8988T (cell line): ENCODE results near the gene EXD3.

Source experiments
- DNase-seq: peaks from one replicate; pipeline ENCODE4 v3.0.0; 2011

The EXD3 gene

GRCh38 chr9:137280474-137281344 lies 142.3 kb downstream of the EXD3 start:
- no peak for DNase-seq

DNA sequence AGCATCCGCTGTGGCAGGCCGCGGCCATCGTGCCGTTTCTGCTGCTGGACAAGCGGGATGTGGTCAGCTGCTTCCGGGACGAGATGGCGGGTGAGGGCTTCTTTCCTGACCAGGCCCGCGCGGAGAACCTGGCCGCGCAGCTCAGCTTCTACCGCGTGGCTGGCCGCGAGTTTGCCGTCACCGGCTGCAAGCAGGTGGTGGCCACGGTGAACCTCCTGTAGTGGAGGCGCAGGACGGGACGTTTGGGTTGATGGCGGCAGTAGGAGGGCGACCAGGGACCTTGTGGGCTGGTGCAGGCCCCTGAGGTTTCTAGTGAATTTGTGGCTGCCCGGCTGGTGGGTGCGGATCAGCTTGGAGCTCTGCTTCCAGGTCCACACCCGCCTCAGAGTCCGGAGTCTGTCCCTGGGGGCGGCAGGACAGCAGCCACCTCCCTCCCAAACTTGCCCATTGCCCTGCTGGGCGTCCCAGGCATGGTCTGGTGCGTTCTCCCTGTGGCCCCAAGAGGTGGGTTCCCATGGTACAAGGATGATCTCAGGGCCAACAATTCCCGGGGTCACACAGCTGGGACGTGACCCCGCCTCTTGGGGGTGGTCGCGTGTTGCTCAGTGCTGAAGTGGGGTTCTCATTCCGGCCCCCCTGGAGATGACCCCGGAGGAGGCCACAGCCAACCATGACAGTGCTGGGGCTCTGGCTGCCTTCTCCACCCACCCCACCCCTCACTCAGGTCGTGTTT lies 143.1 kb downstream of the EXD3 start:
- no peak for DNase-seq

DNA sequence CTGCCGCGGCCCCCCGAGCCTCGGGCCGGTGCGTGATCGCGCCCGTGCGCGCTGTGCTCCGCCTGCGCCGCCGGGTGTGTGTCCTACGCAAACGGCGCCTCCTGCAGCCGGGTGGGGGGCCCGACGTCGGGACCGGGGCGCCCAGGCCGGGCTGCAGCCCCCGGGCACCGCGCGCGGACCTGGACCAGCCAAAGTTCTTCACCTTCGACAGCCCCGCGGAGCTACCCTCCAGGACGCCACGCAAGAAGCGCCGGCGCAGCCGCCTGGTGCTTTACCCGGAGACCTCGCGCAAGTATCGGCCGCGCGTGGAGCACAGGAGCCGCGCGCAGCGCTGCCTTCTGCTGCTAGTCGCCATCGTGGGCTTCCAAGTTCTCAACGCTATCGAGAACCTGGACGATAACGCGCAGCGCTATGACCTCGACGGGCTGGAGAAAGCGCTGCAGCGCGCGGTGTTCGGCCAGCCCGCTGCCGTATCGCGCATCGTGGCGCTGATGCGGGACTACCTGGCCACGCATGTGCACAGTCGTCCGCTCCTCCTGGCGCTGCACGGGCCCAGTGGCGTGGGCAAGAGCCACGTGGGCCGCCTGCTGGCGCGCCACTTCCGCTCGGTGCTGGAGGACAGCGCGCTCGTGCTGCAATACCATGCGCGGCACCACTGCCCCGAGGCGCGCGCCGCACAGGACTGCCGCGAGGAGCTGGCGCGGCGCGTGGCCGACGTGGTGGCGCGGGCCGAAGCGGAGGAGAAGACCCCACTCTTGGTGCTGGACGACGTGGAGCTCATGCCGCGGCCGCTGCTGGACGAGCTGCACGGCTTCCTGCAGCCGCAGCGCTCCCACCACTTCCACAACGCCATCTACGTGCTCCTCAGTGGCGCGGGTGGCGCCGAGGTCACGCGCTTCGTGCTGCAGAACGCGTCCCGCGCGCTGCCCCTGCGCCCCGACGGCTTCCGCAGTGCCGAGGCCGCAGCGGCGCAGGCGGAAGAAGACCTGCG lies 143.9 kb downstream of the EXD3 start:
- DNase-seq = no peak

- DNase-seq = no peak
These were observed 144.8 kb downstream of the EXD3 start for GRCh38 chr9:137278061-137278701.

DNA sequence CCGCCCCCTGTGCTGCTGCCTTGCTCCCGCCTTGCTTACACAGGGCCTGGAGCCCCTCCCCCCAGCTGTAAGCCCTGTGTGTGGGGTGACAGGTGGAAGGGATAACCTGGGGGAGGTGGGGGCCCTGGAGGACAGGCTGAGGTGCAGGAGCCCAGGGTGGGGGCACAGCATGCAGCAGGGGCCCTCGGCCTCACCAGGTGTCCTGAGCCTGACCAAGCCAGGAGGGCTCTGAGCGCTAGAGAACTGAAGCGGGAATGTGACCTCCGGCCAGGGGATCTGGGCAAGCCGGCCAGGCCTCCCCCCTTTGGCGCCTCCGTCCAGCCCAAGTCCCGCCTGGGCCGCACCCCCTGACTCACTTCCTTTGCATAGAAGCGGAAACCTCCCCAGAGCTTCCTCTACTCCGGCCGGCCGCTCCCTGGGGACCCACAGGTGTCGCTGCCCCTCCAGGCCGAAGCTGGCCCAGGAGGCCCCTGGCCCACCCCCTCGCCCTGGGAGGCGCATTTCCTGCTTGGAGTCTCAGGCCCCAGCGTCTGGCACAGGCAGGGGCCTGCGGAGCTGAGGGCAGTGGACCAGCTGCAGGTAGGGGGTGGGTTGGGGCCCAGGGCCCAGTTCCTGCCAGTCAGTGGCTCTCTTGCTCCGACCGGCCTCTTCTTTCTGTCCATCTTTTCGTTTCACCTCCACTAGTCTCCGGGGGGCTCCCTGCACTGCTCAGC lies 145.5 kb downstream of the EXD3 start, which contains the start of gene TOR4A:
Gene TOR4A, plus strand, starts transcription at position 398 of the 713 bp plus-strand sequence. CDS start 964 bp downstream, outside the sequence.
- DNase-seq = peak; percentile 97

- no peak for DNase-seq
These were observed 146.3 kb downstream of the EXD3 start for GRCh38 chr9:137276473-137277328.

DNA sequence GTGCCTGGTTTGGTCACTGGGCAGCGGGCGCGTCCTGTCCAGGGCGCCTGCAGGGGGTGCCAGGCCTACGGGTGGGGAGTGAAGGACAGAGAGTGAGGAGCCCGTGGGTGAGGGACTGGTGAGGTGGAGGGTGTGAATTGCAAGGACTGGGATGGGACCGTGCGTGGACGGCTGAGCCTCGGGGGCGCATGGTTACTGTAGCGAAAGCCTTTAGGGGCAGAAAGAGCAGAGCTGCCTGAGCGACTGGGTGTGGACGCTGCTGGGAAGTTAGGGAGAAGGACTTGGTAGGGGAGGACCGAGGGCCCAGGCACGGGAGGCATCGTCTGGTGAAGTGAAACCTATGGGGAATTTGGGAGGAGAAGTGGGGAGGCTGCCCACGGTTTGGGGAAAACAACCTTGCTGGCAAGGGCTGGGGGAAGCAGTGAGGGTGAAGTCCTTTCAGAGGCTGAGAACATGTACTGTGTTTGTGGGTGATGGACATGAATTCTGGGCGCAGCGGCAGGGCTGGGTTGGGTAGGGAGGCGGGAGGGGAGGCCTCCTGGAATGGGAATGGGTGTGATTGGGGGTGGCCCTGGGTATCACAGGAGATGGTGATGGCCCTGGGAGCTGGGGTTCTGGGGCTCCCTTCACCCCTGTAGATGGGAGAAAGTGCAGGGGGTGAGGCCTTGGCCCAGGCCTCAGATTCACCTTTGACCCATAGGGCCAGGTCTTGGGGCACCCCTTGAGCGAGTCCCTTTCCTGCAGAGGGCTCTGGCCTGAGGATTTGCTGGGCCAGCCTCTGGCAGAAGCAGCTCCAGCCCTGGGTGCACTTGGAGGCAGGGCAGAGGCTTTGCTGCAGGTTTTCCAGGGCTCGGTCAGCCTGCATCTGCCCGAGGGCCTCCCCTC lies 147.1 kb downstream of the EXD3 start:
- no peak for DNase-seq

DNA sequence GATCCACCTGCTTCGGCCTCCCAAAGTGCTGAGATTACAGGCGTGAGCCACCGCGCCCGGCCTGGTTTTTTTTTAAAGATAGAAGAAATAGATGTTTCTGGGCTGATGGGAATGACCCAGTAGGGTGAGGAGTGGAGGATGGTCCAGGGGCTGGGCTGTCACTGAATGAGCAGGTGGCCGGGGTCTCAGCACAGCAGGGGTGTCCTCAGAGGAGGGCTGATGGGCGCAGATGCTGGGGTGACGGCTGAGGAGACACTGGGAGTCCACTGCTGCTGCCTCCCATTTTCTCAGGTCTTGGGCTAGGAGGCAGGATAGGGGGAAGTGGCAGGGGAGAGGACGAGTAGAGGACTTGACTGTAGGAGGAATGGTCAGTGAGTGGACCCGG lies 147.8 kb downstream of the EXD3 start:
- DNase-seq = no peak

DNA sequence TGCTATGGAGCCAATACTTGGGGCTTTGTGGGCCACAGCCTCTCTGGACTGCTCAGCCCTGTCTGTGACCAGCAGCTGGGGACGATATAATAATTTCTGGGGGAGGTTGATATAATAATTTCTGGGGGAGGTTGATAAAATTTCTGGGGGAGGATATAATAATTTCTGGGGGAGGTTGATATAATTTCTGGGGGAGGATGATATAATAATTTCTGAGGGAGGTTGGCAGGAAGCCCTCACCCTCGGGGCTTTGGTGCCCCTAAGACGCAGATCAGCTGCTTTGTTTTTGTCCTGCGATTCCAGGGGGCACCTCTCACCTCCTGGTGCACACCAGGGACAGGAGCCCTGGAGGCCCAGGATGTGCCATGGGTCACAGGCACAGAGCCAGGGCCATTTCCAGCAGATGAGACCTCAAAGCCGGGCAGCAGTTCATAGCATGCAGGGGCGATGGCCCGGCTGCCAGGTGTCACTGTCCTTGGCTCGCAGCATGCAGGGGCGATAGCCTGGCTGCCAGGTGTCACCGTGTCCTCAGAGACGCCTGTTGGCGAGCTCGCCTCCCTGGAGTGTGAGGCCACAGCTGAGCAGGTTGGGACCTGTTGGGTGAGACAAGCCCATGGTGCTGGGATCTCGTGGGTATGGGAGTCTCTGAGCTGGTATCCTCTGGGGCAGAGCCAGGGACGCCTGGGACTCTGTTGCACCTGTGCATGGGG lies 149.2 kb downstream of the EXD3 start:
- no peak for DNase-seq

- no peak for DNase-seq
These were observed 149.9 kb downstream of the EXD3 start for GRCh38 chr9:137273095-137273490.

DNA sequence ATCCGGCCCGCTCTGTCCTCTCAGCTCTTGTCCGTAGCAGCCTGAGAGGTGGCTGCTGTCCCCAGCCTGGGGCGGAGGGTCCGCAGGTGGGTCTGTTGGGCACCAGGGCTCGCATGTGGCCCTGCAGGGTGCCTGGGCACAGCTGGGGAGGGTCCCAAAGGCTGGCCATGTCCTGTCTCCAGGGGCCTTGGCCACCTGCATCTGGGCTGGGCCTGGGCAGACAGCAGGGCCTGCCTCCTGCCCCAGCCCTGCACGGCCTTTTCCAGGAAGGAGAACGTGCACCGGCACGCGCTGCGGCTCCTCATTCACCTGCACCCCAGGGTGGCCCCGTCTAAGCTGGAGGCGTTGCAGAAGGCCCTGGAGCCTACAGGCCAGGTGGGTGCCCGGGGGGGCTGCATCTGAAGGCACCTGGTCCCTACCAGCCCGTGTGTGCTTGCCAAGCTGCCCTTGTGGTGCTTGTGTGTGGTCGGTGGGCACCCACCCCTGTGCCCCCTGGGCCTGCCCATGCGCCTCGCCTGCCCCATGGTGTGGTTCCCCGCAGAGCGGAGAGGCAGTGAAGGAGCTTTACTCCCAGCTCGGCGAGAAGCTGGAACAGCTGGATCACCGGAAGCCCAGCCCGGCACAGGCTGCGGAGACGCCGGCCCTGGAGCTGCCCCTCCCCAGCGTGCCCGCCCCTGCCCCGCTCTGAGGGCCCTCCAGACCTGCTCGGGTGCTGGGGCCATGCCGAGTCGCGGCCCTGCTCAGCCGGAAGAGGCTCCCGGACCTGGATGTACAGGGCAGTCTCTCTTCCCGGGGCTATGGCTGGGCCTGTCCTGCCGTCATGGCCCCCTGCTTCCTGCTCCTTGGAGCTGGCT lies 150.5 kb downstream of the EXD3 start:
- DNase-seq = no peak

DNA sequence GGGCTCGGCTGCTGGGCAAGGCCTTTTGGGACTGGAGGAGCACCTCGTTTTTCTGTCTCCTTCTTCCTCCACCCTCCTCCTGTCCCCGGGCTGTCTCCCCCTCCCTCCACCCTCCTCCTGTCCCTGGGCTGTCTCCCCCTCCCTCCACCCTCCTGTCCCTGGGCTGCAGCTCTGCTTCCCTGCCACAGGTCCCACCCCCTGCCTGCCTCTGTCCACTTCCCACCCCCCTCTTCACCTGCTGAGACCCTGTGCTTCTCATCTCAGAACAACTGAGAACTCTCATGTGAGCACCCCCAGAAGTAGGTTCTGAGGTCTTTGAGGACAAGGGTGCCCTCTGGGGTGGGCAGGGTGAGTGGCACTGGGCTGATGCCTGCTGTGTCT lies 151.3 kb downstream of the EXD3 start:
- DNase-seq = no peak

DNA sequence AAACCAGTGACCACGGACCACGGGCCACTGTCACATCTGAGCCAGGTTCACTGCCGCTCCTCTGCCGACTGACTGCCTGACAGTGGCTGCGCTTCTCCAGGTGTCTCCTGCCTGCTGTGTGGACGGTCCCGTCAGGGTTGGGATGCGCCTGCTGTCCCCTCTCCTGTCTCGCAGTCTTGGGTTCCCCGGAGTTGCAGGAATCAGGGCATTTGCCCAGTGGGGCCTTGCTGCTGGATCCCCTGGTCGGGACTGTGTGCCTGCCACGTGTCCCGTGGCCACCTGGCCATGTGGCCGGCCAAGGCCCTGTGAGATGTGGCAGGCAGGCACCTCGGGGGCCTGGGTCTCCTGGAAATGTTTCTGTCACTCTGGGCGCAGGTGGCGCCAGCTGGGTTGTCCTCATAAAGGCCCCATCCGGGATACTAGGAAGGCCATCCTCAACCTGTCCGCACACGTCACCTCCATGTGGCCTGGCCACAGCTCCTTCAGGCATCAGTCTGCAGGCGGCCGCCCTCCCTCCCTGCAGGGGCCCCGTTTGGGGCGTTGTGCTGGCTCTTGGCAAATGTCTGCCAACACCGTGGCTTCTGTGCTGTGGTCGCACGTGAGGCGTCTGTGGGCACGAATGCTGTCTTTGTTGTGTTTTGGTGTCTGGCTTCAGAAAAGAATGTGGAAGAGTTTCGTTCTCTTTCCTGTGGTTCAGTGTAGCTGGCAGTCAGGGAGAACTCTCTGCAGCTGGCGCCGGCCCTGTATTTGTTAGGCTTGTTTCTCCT lies 151.8 kb downstream of the EXD3 start:
- no peak for DNase-seq

- DNase-seq = no peak
These were observed 153.7 kb downstream of the EXD3 start for GRCh38 chr9:137269231-137269772.

GRCh38 chr9:137268538-137269201 lies 154.3 kb downstream of the EXD3 start:
- no peak for DNase-seq

DNA sequence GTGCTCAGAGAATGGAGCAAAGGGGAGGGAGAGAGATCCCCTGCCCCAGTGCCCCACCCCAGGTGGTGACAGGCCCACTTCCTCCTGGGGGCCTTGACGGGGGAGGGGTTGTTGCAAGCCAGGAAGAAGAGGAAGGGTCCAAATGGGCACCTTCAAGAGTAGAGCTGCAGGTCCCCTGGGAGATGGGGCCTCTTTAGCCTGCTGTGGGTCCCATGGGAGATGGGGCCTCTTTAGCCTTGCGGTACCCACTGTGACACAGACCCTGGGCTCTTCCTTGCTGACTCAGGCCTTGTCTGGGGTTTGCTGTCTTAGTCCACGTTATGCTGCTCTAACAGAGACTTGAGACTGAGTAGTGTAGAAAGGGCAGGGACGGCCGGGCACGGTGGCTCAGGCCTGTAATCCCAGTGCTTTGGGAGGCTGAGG lies 155.0 kb downstream of the EXD3 start:
- DNase-seq = no peak
